HFFc6 (cell line): ENCODE results near the gene PLA2G4F. TPM values are rescaled to one million over a fixed set of nuclear protein-coding genes. Genes with fewer than 3 reads are reported as not detected.

Experiments
- DNase-seq: peaks from one replicate; pipeline ENCODE4 v3.0.0-alpha.2; 2018
- H3K27ac Mint-ChIP-seq: 2 replicates; pipeline ENCODE4 v1.8.0; 2020; ENCODE audit warnings: mild to moderate bottlenecking, mixed read lengths
- H3K27me3 Mint-ChIP-seq: 2 replicates; pipeline ENCODE4 v1.8.0; 2021; ENCODE audit warnings: mild to moderate bottlenecking, moderate library complexity, mixed read lengths; ENCODE audit not compliant: insufficient read depth
- H3K36me3 Mint-ChIP-seq: 2 replicates; pipeline ENCODE4 v1.8.0; 2021; ENCODE audit warnings: low read depth, mixed read lengths
- H3K4me1 Mint-ChIP-seq: 2 replicates; pipeline ENCODE4 v1.8.0; 2020; ENCODE audit warnings: low read depth, mixed read lengths
- H3K4me3 Mint-ChIP-seq: 2 replicates; pipeline ENCODE4 v1.8.0; 2020; ENCODE audit warnings: mild to moderate bottlenecking, moderate library complexity, mixed read lengths
- H3K9me3 Mint-ChIP-seq: 2 replicates; pipeline ENCODE4 v1.8.0; 2020; ENCODE audit warnings: mild to moderate bottlenecking, mixed read lengths
- total RNA-seq, 6 experiments: library from RNA; stranded (reverse); fragmentation: NEBNext Ultra II Directional; extraction: Animal tissue kit (Norgen Biotek cat#: 25700); gene quantifications; 2 replicates in 1 of 6; 3 replicates in 5 of 6; pipeline ENCODE4 v1.2.3, GENCODE V29; 2021
- TF ChIP-seq, protein P1 (sequence below): fragments of 200-600 bp; sonication (generic); IDR thresholded peaks from 2 replicates; pipeline ENCODE4 v1.5.0; 2021; ENCODE audit warnings: antibody characterized with exemption, mild to moderate bottlenecking

The PLA2G4F gene
- total RNA-seq, 6 experiments from 2014 or later, result not detected

- H3K9me3 Mint-ChIP-seq, result no peaks in the 10 kb centered on the region
- peak; percentile 35 for DNase-seq
- H3K36me3 Mint-ChIP-seq, result no peaks in the 10 kb centered on the region
- H3K4me3 Mint-ChIP-seq, result no peak overlapping the region; the same call in 1 of the 2 replicates
- peaks cover 35% of the 10 kb centered on the region for H3K27me3 Mint-ChIP-seq
- TF ChIP-seq, protein P1, sequence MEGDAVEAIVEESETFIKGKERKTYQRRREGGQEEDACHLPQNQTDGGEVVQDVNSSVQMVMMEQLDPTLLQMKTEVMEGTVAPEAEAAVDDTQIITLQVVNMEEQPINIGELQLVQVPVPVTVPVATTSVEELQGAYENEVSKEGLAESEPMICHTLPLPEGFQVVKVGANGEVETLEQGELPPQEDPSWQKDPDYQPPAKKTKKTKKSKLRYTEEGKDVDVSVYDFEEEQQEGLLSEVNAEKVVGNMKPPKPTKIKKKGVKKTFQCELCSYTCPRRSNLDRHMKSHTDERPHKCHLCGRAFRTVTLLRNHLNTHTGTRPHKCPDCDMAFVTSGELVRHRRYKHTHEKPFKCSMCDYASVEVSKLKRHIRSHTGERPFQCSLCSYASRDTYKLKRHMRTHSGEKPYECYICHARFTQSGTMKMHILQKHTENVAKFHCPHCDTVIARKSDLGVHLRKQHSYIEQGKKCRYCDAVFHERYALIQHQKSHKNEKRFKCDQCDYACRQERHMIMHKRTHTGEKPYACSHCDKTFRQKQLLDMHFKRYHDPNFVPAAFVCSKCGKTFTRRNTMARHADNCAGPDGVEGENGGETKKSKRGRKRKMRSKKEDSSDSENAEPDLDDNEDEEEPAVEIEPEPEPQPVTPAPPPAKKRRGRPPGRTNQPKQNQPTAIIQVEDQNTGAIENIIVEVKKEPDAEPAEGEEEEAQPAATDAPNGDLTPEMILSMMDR, result peak; percentile 84
- no peak overlapping the region for H3K27ac Mint-ChIP-seq
- H3K4me1 Mint-ChIP-seq, result peaks cover 10% of the 10 kb centered on the region
Observed at GRCh38 chr15:42133886-42134502, 22.4 kb downstream of the PLA2G4F start.

GRCh38 chr15:42133356-42133755 is 23.1 kb downstream of the PLA2G4F start:
- no peak overlapping the region for H3K4me3 Mint-ChIP-seq
- TF ChIP-seq, protein P1, result no peak
- no peaks in the 10 kb centered on the region for H3K36me3 Mint-ChIP-seq
- no peak for DNase-seq
- H3K9me3 Mint-ChIP-seq, result no peaks in the 10 kb centered on the region
- peaks cover 11% of the 10 kb centered on the region for H3K4me1 Mint-ChIP-seq
- H3K27me3 Mint-ChIP-seq, result peaks cover 33% of the 10 kb centered on the region
- H3K27ac Mint-ChIP-seq, result no peak overlapping the region

- no peak for DNase-seq
- H3K4me1 Mint-ChIP-seq, result peaks cover 11% of the 10 kb centered on the region
- H3K4me3 Mint-ChIP-seq, result no peak overlapping the region
- no peak overlapping the region for H3K27ac Mint-ChIP-seq
- no peaks in the 10 kb centered on the region for H3K9me3 Mint-ChIP-seq
- no peaks in the 10 kb centered on the region for H3K36me3 Mint-ChIP-seq
- TF ChIP-seq, protein P1, result no peak
- peaks cover 33% of the 10 kb centered on the region for H3K27me3 Mint-ChIP-seq
Observed at GRCh38 chr15:42131826-42132806, 24.3 kb downstream of the PLA2G4F start.

DNA sequence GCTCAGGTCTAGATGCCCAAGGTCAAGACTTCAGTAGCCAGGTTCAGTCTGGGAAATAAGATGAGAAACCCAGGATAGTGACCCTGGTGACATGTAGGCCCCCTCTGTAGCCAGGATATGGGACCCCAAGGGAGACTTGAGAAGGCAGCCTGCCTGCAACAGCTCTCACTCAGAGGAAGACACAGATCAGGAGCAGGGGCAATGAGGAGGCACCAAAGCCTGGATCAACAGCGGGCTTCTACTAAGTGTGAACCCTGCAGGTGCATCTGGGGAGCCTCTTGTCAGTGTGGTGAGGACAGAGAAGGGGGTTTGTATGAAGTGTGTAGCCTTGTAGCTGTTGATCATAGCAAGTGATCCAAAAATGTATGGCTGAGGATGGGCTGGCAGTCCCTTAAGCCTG is 25.4 kb downstream of the PLA2G4F start:
- Mint-ChIP-seq H3K4me3 (no peak overlapping the region), H3K4me1 (peaks cover 11% of the 10 kb centered on the region), H3K27ac (no peak overlapping the region), H3K36me3 (no peaks in the 10 kb centered on the region), H3K27me3 (peaks cover 29% of the 10 kb centered on the region), H3K9me3 (no peaks in the 10 kb centered on the region)
- DNase-seq, result no peak
- TF ChIP-seq, protein P1, result no peak

DNA sequence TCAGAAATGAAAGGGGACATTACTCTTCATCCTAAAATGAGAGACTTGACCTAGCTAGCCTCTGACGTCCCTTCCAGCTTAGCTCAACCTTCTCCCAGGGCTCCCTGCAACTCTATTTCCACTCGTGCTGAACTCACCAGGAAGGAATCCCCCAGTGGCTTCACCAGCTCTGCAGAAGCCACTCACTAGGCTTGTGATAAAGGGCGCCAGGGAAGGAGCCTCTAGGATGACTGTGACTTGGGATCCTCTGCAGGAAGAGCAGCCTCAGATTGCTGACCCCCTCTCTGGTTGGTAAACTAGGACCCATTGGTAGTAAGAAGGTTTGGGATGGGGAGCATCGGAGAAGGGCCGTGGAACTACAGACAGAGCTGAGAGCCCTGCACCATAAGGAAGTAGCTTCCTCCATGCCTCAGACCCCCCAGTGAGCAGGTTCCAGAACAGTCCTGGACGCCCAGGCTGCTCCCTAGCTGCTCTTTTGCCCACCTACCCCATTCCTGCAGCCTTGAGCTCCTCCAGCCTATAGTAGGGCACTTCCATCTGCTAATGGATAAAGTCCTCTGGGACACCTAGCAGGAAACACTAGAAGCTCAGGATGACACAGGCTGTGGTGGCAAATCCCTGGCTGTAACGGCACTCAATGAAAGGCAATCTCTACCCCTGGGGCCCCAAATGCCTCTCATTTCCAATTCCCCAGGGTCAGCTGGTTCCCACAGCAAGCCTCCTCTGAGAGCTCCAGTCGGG is 26.0 kb downstream of the PLA2G4F start:
- Mint-ChIP-seq H3K27me3 (peaks cover 31% of the 10 kb centered on the region), H3K4me1 (peaks cover 11% of the 10 kb centered on the region)
- TF ChIP-seq, protein P1, result no peak

More for the DNA sequence above, 26.0 kb downstream of the PLA2G4F start:
- no peaks in the 10 kb centered on the region for H3K36me3 Mint-ChIP-seq
- H3K27ac Mint-ChIP-seq, result no peak overlapping the region
- DNase-seq, result no peak
- H3K4me3 Mint-ChIP-seq, result no peak overlapping the region
- H3K9me3 Mint-ChIP-seq, result no peaks in the 10 kb centered on the region
